ENCODE results near the gene SH3RF3. TPM values are rescaled to one million over a fixed set of nuclear protein-coding genes. Genes with fewer than 3 reads are reported as not detected.
"Not testable (repeated sequence)": the region's sequence is repeated elsewhere in the genome, so short reads cannot be mapped to it uniquely, and the experiment has no call there.

The SH3RF3 gene
- polyA plus RNA-seq, 1 donor (not counting 4 experiments of a cell fraction or from before 2014, with no cell fraction given), result 0.08 TPM

GRCh38 chr2:109222825-109223471 is 93.9 kb downstream of the SH3RF3 start:
- Histone ChIP-seq H3K4me1 (ENCODE audit: control insufficient read depth, extremely low read depth, insufficient read depth, low read length) (no peaks in the 10 kb centered on the region), H3K4me3 (ENCODE audit: control insufficient read depth in 2 of 3, extremely low read depth in 1 of 3, insufficient read depth in 2 of 3, low read depth in 1 of 3, low read length in 3 of 3) (no peak overlapping the region), H3K4me2 (ENCODE audit: control insufficient read depth, extremely low read depth, insufficient read depth, low read depth, low read length) (no peak overlapping the region), H3K9me3 (ENCODE audit: control insufficient read depth, low read depth, low read length) (no peaks in the 10 kb centered on the region), H3K36me3 (ENCODE audit: control insufficient read depth in 2 of 2, extremely low read depth in 1 of 2, insufficient read depth in 2 of 2, low read length in 2 of 2) (no peaks in the 10 kb centered on the region), H3K79me2 (ENCODE audit: control insufficient read depth, insufficient read depth, low read length) (no peaks in the 10 kb centered on the region), H3K9ac (ENCODE audit: control insufficient read depth, extremely low read depth, insufficient read depth, low read length) (no peak overlapping the region), H3K27me3 (ENCODE audit: control insufficient read depth, extremely low read depth, insufficient read depth, low read length) (peaks cover 37% of the 10 kb centered on the region), H3K27ac (ENCODE audit: control insufficient read depth, insufficient read depth, low read length) (no peak overlapping the region), H3K9me1 (ENCODE audit: control insufficient read depth, extremely low read depth, insufficient read depth, low read length) (no peaks in the 10 kb centered on the region), H2AFZ (ENCODE audit: control insufficient read depth, low read length) (no peak overlapping the region), H4K20me1 (ENCODE audit: control insufficient read depth, extremely low read depth, insufficient read depth, low read length) (no peaks in the 10 kb centered on the region)
- no peak for TF ChIP-seq CTCF (optimal IDR thresholded peaks at IDR 0.05 in 1 of 3, IDR thresholded peaks at IDR 0.05 in 1 of 3, conservative IDR thresholded peaks at IDR 0.05 in 1 of 3; ENCODE audit: extremely low read depth in 1 of 3, insufficient read depth in 2 of 3, low read length in 3 of 3)
- no peak for TF ChIP-seq EZH2 (IDR thresholded peaks at IDR 0.05; ENCODE audit: low read length)
- FAIRE-seq (no peak), DNase-seq (ENCODE audit: low read depth, low spot score) (no peak)
- dilution Hi-C loops (cut with MboI; ENCODE audit: extremely low pct_ligation_motif_present, low sequenced_read_pairs), result no loop called here

- Histone ChIP-seq H2AFZ (ENCODE audit: control insufficient read depth, low read length) (no peak overlapping the region), H3K9me1 (ENCODE audit: control insufficient read depth, extremely low read depth, insufficient read depth, low read length) (no peaks in the 10 kb centered on the region), H4K20me1 (ENCODE audit: control insufficient read depth, extremely low read depth, insufficient read depth, low read length) (no peaks in the 10 kb centered on the region), H3K9me3 (ENCODE audit: control insufficient read depth, low read depth, low read length) (no peaks in the 10 kb centered on the region), H3K4me1 (ENCODE audit: control insufficient read depth, extremely low read depth, insufficient read depth, low read length) (no peaks in the 10 kb centered on the region), H3K27me3 (ENCODE audit: control insufficient read depth, extremely low read depth, insufficient read depth, low read length) (peaks cover 40% of the 10 kb centered on the region), H3K79me2 (ENCODE audit: control insufficient read depth, insufficient read depth, low read length) (no peaks in the 10 kb centered on the region), H3K27ac (ENCODE audit: control insufficient read depth, insufficient read depth, low read length) (no peak overlapping the region), H3K36me3 (ENCODE audit: control insufficient read depth in 2 of 2, extremely low read depth in 1 of 2, insufficient read depth in 2 of 2, low read length in 2 of 2) (no peaks in the 10 kb centered on the region), H3K4me2 (ENCODE audit: control insufficient read depth, extremely low read depth, insufficient read depth, low read depth, low read length) (no peak overlapping the region), H3K4me3 (ENCODE audit: control insufficient read depth in 2 of 3, extremely low read depth in 1 of 3, insufficient read depth in 2 of 3, low read depth in 1 of 3, low read length in 3 of 3) (no peak overlapping the region), H3K9ac (ENCODE audit: control insufficient read depth, extremely low read depth, insufficient read depth, low read length) (no peak overlapping the region)
- no peak for DNase-seq (ENCODE audit: low read depth, low spot score)
- no peak for FAIRE-seq
- dilution Hi-C loops (cut with MboI; ENCODE audit: extremely low pct_ligation_motif_present, low sequenced_read_pairs), result no loop called here
- no peak for TF ChIP-seq CTCF (optimal IDR thresholded peaks at IDR 0.05 in 1 of 3, IDR thresholded peaks at IDR 0.05 in 1 of 3, conservative IDR thresholded peaks at IDR 0.05 in 1 of 3; ENCODE audit: extremely low read depth in 1 of 3, insufficient read depth in 2 of 3, low read length in 3 of 3)
- no peak for TF ChIP-seq EZH2 (IDR thresholded peaks at IDR 0.05; ENCODE audit: low read length)
These were observed 94.5 kb downstream of the SH3RF3 start for GRCh38 chr2:109223490-109223889.

DNA sequence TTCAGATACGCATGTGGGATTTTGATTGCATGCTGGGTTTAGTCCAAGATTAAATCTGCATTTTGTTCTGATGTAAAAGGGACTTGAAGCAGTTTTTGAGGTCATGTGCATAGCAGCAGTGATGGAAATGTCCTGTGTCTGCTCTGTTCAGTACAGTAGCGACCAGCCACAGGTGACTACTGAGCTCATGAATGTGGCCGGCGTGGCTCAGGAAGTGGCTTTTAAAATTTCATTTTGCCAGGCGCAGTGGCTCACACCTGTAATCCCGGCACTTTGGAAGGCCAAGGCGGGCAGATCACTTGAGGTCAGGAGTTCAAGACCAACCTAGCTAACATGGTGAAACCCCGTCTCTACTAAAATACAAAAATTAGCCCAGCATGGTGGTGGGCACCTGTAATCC is 95.3 kb downstream of the SH3RF3 start:
- H3K9me3 ChIP-seq (ENCODE audit: control insufficient read depth, low read depth, low read length); H3K27ac ChIP-seq (ENCODE audit: control insufficient read depth, insufficient read depth, low read length); dilution Hi-C loops (cut with MboI; ENCODE audit: extremely low pct_ligation_motif_present, low sequenced_read_pairs); H2AFZ ChIP-seq (ENCODE audit: control insufficient read depth, low read length); H3K4me1 ChIP-seq (ENCODE audit: control insufficient read depth, extremely low read depth, insufficient read depth, low read length); H3K79me2 ChIP-seq (ENCODE audit: control insufficient read depth, insufficient read depth, low read length); H3K4me2 ChIP-seq (ENCODE audit: control insufficient read depth, extremely low read depth, insufficient read depth, low read depth, low read length); FAIRE-seq; H3K9ac ChIP-seq (ENCODE audit: control insufficient read depth, extremely low read depth, insufficient read depth, low read length); H4K20me1 ChIP-seq (ENCODE audit: control insufficient read depth, extremely low read depth, insufficient read depth, low read length); DNase-seq (ENCODE audit: low read depth, low spot score); H3K4me3 ChIP-seq (ENCODE audit: control insufficient read depth in 2 of 3, extremely low read depth in 1 of 3, insufficient read depth in 2 of 3, low read depth in 1 of 3, low read length in 3 of 3); H3K9me1 ChIP-seq (ENCODE audit: control insufficient read depth, extremely low read depth, insufficient read depth, low read length); H3K36me3 ChIP-seq (ENCODE audit: control insufficient read depth in 2 of 2, extremely low read depth in 1 of 2, insufficient read depth in 2 of 2, low read length in 2 of 2): not testable (repeated sequence)
- H3K27me3 ChIP-seq (ENCODE audit: control insufficient read depth, extremely low read depth, insufficient read depth, low read length), result peaks cover 41% of the 10 kb centered on the region

Data from keratinocyte (primary cell).